HepG2 (cell line): ENCODE results near the gene ERCC2. TPM values are rescaled to one million over a fixed set of nuclear protein-coding genes. Genes with fewer than 3 reads are reported as not detected.
A peak's percentile ranks its signal among the peaks of the same experiment; 100 is the strongest.

Experiments used
- ATAC-seq: fragments of 200-7000 bp; cut with Tn5 transposase; 3 replicates; pipeline ENCODE4 v1.9.1; 2020; ENCODE audit warnings: mild to moderate bottlenecking, moderate library complexity
- BruUV-seq: library from RNA; stranded (reverse); fragments of 400-500 nt; replicated peaks from 2 replicates; lab custom pipeline; 2021; lab: Mats Ljungman, UMichigan
- CTCF ChIA-PET: fragments of 300-600 bp; formaldehyde crosslinking; extraction: SDS; loops from one replicate; lab custom pipeline; 2021; ENCODE audit warnings: low total read pairs, inconsistent platforms, low intra/inter-chr PET ratio; lab: Yijun Ruan, JAX
- POLR2A ChIA-PET: fragments of 350-600 bp; sonication (Branson Sonifier 250); formaldehyde crosslinking; loops from one replicate; lab custom pipeline; 2020; ENCODE audit warnings: antibody characterized with exemption, inconsistent platforms; lab: Yijun Ruan, JAX
- DNase-seq: peaks from one replicate; pipeline ENCODE4 v3.0.0-alpha.2; 2015; ENCODE audit warnings: low spot score
- FAIRE-seq: peaks from 3 replicates; lab custom pipeline; 2011; peaks lifted over from hg19 to GRCh38; lab: Jason Lieb, UNC
- H2AFZ ChIP-seq: one replicate; pipeline ENCODE4 v1.6.1; 2011; ENCODE audit warnings: low read length, inconsistent platforms
- H3K27ac ChIP-seq: fragments of 300-600 bp; 3 replicates; pipeline ENCODE4 v1.8.0; 2011; ENCODE audit warnings: mixed run types, mild to moderate bottlenecking, mixed read lengths, low read length, inconsistent platforms; ENCODE audit not compliant: insufficient read depth; ENCODE audit errors: extremely low read length
- H3K27me3 ChIP-seq, 2 experiments: fragments of 200-600 bp in 1 of 2; 2 replicates in 1 of 2; 3 replicates in 1 of 2; pipeline versions ENCODE4 v1.6.0 to v1.8.0; 2011; ENCODE audit warnings: low read length in 2 of 2, mild to moderate bottlenecking in 2 of 2, moderate library complexity in 2 of 2, inconsistent platforms in 1 of 2; ENCODE audit not compliant: insufficient read depth in 2 of 2, control insufficient read depth in 1 of 2
- H3K36me3 ChIP-seq, 2 experiments: fragments of 200-600 bp in 1 of 2; replicated peaks in 1 of 2; 2 replicates in 1 of 2; 3 replicates in 1 of 2; pipeline versions ENCODE4 v1.5.1 to v1.8.0; 2011; ENCODE audit warnings: low read length in 2 of 2, inconsistent platforms in 1 of 2; ENCODE audit not compliant: insufficient read depth in 2 of 2, control insufficient read depth in 1 of 2
- H3K4me1 ChIP-seq: 2 replicates; pipeline ENCODE4 v1.5.1; 2012; ENCODE audit warnings: low read length, inconsistent platforms; ENCODE audit not compliant: insufficient read depth
- H3K4me2 ChIP-seq: 2 replicates; pipeline ENCODE4 v1.6.0; 2011; ENCODE audit warnings: low read depth, low read length, inconsistent platforms
- H3K4me3 ChIP-seq, 3 experiments: fragments of 200-600 bp in 1 of 3; sonication (generic), shearing (Covaris generic) in 1 of 3; replicated peaks in 1 of 3; 2 replicates each; pipeline ENCODE4 v1.5.1; 2011 to 2016; ENCODE audit warnings: low read length in 3 of 3, inconsistent platforms in 2 of 3, low read depth in 2 of 3, mild to moderate bottlenecking in 2 of 3, control low read depth in 1 of 3, mixed read lengths in 1 of 3; ENCODE audit not compliant: insufficient read depth in 1 of 3
- H3K79me2 ChIP-seq: one replicate; pipeline ENCODE4 v1.6.1; 2011; ENCODE audit warnings: low read length, inconsistent platforms; ENCODE audit not compliant: insufficient read depth
- H3K9ac ChIP-seq: 2 replicates; pipeline ENCODE4 v1.6.0; 2011; ENCODE audit warnings: mild to moderate bottlenecking, low read depth, low read length, inconsistent platforms; ENCODE audit not compliant: insufficient read depth
- H3K9me3 ChIP-seq: 2 replicates; pipeline ENCODE4 v1.5.1; 2012; ENCODE audit warnings: mild to moderate bottlenecking, low read length
- H4K20me1 ChIP-seq: 2 replicates; pipeline ENCODE4 v1.6.0; 2011; ENCODE audit warnings: inconsistent platforms, mild to moderate bottlenecking, low read length, moderate library complexity; ENCODE audit not compliant: insufficient read depth
- FOXM1 ChIP-seq: sonication (generic); formaldehyde crosslinking; IDR thresholded peaks from 2 replicates; pipeline ENCODE4 v1.5.0; 2020; ENCODE audit warnings: missing genetic modification reagents
- IKZF1 ChIP-seq: fragments of 450-650 bp; IDR thresholded peaks from 2 replicates; pipeline ENCODE4 v1.7.1; 2016
- MXD1 ChIP-seq: sonication (generic); formaldehyde crosslinking; IDR thresholded peaks from 2 replicates; pipeline ENCODE4 v1.4.0; 2020; ENCODE audit warnings: mild to moderate bottlenecking, missing genetic modification reagents
- NFE2L1 ChIP-seq: sonication (generic); formaldehyde crosslinking; IDR thresholded peaks from 2 replicates; pipeline ENCODE4 v1.4.0; 2020; ENCODE audit warnings: missing genetic modification reagents, mild to moderate bottlenecking, borderline replicate concordance
- NFYC ChIP-seq: IDR thresholded peaks from 2 replicates; pipeline ENCODE4 v1.6.1; 2016; ENCODE audit warnings: missing genetic modification reagents, missing compliant biosample characterization
- USF2 ChIP-seq, 2 experiments: sonication (generic) in 1 of 2; formaldehyde crosslinking in 1 of 2; IDR thresholded peaks; 2 replicates each; pipeline versions ENCODE4 v1.5.1 to v1.6.1; 2011 to 2020; ENCODE audit warnings: borderline replicate concordance in 1 of 2, low read depth in 1 of 2, low read length in 1 of 2, mild to moderate bottlenecking in 1 of 2, missing genetic modification reagents in 1 of 2, moderate library complexity in 1 of 2
- ZNF713 ChIP-seq: sonication (generic); formaldehyde crosslinking; IDR thresholded peaks from 2 replicates; pipeline ENCODE4 v1.4.0; 2020; ENCODE audit warnings: mild to moderate bottlenecking, missing genetic modification reagents
- WGBS: methylation state at CpG from one replicate; pipeline ENCODE4 v1.1.6; 2017; ENCODE audit warnings: low lambda C conversion rate; 5-methylcytosine and 5-hydroxymethylcytosine counted together
- in situ Hi-C: cut with HindIII; loops from 2 replicates; pipeline ENCODE4 v1.10.0; 2017; ENCODE audit warnings: low pct_unique_long_range_greater_than_20kb; ENCODE audit not compliant: extremely low pct_ligation_motif_present
- intact Hi-C: fragments of 100-400 bp; cut with micrococcal nuclease; formaldehyde crosslinking; loops from one replicate; pipeline ENCODE4 v1.10.0; 2022; ENCODE audit not compliant: unreplicated experiment
- polyA plus RNA-seq, 8 experiments: library from polyadenylated mRNA; depleted of rRNA in 3 of 8; stranded (reverse) in 7 of 8; unstranded in 1 of 8; fragments of >200 nt; fragmentation: Illumina TruSeq in 4 of 8; extraction: Trizol in 4 of 8; gene quantifications; 2 replicates each; pipeline versions ENCODE4 v1.2.1 to v1.2.3, GENCODE V29; 2011 to 2016; ENCODE audit warnings: low read depth in 4 of 8, missing spikeins in 1 of 8, mixed read lengths in 1 of 8; ENCODE audit not compliant: insufficient read depth in 1 of 8
- total RNA-seq, 5 experiments: library from RNA; depleted of rRNA; stranded (reverse); fragments of >200 nt; fragmentation: Illumina TruSeq; extraction: Trizol; gene quantifications; 2 replicates each; pipeline ENCODE4 v1.2.3, GENCODE V29; 2016; ENCODE audit warnings: low read depth in 1 of 5

The ERCC2 gene
- total and polyA plus RNA-seq, 2 of the 13 experiments (the other 11 are each of a cell fraction or from before 2014, with no cell fraction given), result 25.4 to 49.2 TPM

- Histone ChIP-seq H3K4me1 (peaks cover 37% of the 10 kb centered on the region), H3K4me3 (no peak overlapping the region), H3K9me3 (no peaks in the 10 kb centered on the region), H3K9ac (no peak overlapping the region), H4K20me1 (no peaks in the 10 kb centered on the region), H3K36me3 (no peaks in the 10 kb centered on the region), H2AFZ (no peak overlapping the region), H3K27ac (no peak overlapping the region), H3K4me2 (peak overlapping the region; percentile 33; the same call in 1 of the 2 replicates), H3K27me3 (peaks cover 2 to 7% of the 10 kb centered on the region in 2 experiments; a peak in 1 of 5 replicates), H3K79me2 (no peaks in the 10 kb centered on the region)
- no peak for FAIRE-seq
- POLR2A ChIA-PET, result interaction anchor here (0.7 kb wide), 1 partner anchor 13 kb away, joined by 3 read pairs; no protein-coding TSS in a partner anchor
- BruUV-seq, result no TSS peak
- CTCF ChIA-PET, result no interaction called here
- intact Hi-C loops (no loop called here), in situ Hi-C loops (no loop called here)
- DNase-seq, result no peak
- WGBS, result 46% methylated on average over 10 of the region's 10 CpGs
- ATAC-seq, result no peak
- no peak for TF ChIP-seq ZNF713
- TF ChIP-seq IKZF1, result no peak
- TF ChIP-seq NFYC (CRISPR knock-in tag), result peak; percentile 74
- TF ChIP-seq USF2 (IDR thresholded peaks at IDR 0.05; ENCODE audit: low read depth, low read length), result peak; percentile 72
- TF ChIP-seq USF2 (CRISPR knock-in tag; IDR thresholded peaks at IDR 0.05; ENCODE audit: borderline replicate concordance), result peak; percentile 52; the same call in 1 of the 2 replicates
- no peak for TF ChIP-seq NFE2L1 (CRISPR knock-in tag)
- no peak for TF ChIP-seq FOXM1 (CRISPR knock-in tag)
- TF ChIP-seq MXD1 (CRISPR knock-in tag), result no peak
Observed at GRCh38 chr19:45333609-45334303, 36.6 kb downstream of the ERCC2 start.
